HG03060 (cell line): ENCODE measurements around the gene ZBTB11.
A peak's percentile ranks its signal among the peaks of the same experiment; 100 is the strongest.
"Not testable (repeated sequence)": the region's sequence is repeated elsewhere in the genome, so short reads cannot be mapped to it uniquely, and the experiment has no call there.

ENCODE experiments used
- ATAC-seq: cut with Tn5 transposase; IDR thresholded peaks from one replicate; pipeline ENCODE4 v1.9.1; 2021; ENCODE audit warnings: low read depth, moderate number of reproducible peaks; ENCODE audit not compliant: unreplicated experiment

The ZBTB11 gene, protein sequence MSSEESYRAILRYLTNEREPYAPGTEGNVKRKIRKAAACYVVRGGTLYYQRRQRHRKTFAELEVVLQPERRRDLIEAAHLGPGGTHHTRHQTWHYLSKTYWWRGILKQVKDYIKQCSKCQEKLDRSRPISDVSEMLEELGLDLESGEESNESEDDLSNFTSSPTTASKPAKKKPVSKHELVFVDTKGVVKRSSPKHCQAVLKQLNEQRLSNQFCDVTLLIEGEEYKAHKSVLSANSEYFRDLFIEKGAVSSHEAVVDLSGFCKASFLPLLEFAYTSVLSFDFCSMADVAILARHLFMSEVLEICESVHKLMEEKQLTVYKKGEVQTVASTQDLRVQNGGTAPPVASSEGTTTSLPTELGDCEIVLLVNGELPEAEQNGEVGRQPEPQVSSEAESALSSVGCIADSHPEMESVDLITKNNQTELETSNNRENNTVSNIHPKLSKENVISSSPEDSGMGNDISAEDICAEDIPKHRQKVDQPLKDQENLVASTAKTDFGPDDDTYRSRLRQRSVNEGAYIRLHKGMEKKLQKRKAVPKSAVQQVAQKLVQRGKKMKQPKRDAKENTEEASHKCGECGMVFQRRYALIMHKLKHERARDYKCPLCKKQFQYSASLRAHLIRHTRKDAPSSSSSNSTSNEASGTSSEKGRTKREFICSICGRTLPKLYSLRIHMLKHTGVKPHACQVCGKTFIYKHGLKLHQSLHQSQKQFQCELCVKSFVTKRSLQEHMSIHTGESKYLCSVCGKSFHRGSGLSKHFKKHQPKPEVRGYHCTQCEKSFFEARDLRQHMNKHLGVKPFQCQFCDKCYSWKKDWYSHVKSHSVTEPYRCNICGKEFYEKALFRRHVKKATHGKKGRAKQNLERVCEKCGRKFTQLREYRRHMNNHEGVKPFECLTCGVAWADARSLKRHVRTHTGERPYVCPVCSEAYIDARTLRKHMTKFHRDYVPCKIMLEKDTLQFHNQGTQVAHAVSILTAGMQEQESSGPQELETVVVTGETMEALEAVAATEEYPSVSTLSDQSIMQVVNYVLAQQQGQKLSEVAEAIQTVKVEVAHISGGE

GRCh38 chr3:101676765-101677435, at the start of gene ZBTB11:
TSS of gene ZBTB11 (minus strand) at chr3:101677132. CDS start at chr3:101676914, 218 bp downstream.
- peak; percentile 78 for ATAC-seq

- no peak for ATAC-seq
Observed at GRCh38 chr3:101725890-101726275, 49.0 kb upstream of the ZBTB11 start.

DNA sequence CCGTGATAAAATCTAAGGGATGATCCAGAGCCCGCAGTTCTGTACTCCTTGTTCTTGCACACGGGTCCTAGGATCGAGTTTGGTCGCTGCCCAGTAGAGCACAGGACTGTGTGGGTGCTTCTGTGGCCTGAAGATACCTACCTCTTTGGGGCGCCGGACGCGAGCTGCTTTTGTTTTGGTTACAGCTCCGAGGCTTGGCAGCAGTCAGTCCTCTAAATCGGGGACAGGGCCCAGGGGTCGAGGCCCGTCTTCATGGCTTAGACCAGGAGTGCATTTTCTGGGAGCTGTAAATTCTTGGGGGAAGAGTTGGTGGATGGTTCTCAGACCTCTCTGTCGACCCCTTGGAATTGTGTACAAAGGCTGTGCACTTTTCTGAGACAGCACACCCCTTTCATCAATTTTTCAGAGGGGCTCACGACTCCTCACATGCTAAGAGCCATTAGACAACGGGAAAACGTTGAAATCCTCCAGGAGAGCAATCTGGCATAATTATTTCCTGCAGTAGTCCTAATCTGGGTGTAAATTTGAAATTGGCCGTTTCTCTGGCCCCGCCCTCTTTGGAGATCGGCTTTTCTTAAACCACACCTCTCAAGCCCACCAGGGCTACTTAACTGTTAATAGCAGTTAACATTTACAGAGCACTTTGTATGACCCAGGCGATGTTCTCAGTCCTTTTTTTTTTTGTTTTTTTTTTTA, 48.4 kb upstream of the ZBTB11 start:
- no peak for ATAC-seq

- ATAC-seq = peak; percentile 67
Observed at GRCh38 chr3:101724329-101725193, 47.6 kb upstream of the ZBTB11 start, which contains the start of gene CEP97. TSS of gene CEP97 (plus strand) at chr3:101724614. CDS start at chr3:101724677, 63 bp downstream.

DNA sequence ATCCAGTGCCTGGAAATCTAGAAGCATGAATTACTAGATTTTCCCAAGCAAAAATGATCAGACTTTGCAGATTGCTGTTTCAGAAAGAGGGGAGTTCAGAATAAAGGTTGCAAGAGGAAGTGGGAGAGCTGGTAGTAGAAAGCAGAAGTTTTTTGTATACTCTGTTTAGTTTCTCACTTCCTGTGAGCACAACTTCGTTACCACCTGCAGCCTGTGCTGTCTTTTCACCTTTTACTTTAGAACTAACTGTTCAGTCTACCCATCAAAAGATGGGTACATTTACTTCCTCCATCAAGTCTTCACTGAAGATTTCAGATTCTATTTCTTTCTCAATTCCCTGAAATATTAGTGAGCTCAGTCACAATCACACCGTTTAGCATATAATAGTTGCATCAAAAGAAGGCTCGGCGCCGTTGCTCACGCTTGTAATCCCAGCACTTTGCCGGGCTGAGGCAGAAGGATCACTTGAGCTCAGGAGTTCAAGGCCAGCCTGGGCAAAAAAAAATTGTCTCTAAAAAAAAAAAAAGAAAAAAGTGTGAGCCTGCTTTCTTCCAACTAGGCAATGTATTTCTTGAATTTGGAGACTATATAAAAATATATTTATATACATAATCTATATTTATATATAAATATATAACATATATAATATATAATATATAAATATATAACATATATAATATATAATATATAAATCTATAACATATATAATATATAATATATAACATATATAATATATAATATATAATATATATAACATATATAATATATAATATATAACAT, 45.7 kb upstream of the ZBTB11 start:
- ATAC-seq = peak; percentile 65

DNA sequence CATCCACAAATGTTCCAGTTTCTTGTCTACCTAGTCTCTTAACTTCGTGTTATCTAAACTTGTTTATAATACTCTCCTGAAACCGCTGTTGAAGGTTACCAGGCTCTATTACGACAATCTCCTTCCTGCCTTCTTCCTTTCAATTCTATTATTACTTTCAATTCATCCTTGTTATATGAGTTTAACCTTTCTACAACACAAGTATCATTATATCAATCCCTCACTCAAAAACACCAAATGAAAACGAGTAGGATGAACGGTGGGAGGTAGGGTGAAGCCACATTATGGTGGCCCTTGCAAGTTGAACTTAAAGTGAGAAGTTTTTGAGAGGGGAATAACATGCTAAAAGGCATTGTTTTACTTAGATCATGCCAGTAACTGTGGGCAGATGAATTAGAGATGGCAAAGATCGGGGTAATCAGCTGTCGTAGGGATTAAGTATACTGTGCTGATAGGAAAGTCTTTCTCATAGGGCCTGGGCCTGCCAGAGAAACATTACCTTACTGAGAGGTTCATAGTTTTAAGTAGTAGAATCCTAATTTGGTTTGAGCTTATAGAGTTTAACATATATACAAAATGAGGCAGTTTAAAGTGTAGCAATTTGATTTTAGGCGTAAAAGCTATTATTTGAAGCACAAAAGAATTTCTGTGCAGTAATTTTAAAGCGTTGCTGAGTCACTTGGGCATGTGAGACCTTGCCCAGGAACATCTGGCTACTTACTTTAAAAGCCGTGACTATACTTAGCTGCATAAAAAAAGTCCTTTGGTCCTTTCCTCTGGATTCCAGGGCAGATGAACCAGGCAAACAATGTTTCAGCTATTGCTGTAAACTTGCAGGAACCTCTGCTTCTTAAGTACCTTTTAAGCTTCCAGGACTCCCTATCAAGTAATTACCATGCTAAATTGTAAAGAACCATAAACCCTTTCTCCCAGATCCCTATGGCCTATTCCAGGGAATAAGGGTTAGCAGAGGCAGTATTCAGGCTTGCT, 44.2 kb upstream of the ZBTB11 start:
- ATAC-seq = no peak

DNA sequence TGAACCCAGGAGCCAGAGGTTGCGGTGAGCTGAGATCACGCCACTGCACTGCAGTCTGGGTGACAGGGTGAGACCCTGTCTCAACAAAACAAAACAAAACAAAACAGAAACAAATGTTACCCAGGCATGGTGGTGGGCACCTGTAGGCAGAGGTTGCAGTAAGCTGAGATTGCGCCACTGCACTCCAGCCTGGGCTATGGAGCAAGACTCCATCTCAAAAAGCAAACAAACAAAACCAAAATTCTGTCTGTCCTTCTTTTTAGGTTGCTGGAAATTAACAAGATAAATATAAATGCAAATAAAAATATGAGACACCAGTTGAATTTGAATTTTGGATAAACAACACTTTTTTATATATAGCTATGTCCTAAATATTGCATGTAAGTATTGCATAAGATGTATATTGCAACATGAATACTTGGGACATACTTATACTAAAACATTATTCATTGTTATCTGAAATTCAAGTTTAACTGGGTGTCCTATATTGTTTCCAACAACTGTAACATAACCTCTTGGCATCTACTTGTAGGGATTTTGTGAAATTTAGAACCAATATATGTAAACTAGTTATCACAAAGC, 42.8 kb upstream of the ZBTB11 start:
- ATAC-seq = no peak

DNA sequence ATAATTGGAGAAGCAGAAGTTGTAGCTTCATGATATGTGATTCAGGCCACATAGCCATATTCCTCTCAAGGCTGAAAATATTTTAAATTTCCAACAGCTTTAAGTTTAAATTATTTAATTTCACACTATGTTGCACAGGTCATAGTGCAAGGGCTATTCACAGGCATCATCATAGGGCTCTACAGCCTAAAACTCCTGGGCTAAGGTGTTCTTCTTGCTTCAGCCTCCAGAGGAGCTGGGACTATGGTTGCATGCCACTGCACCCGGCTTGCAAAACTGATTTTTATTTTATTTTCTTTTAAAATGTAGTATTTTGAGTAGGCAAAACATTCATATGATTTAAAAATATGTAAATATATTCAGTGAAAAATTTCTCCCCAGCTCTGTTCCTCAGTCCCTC, 41.5 kb upstream of the ZBTB11 start:
- no peak for ATAC-seq

DNA sequence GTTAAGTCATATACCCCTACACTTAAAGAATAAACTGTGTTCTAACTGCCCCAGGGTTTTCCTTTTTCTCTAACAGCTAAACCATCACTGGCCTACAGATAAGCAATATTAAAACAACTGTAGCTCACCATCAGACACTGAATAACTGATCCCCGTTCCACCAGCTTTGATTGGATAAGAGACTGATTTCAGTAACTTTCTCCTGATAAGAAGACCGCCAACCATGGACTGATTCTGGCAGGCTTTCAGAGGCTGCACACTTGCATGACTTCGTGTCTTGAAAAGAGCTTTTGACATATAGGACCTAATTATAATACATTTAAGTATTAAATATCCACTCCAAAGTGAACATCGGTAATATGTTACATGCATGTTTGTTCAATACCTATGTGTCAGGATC, 32.2 kb upstream of the ZBTB11 start:
- ATAC-seq = no peak

- not testable (repeated sequence) for ATAC-seq
Observed at GRCh38 chr3:101704639-101705038, 27.7 kb upstream of the ZBTB11 start.

GRCh38 chr3:101703169-101703568, 26.2 kb upstream of the ZBTB11 start:
- no peak for ATAC-seq

- no peak for ATAC-seq
Observed at GRCh38 chr3:101702726-101703125, 25.8 kb upstream of the ZBTB11 start.

DNA sequence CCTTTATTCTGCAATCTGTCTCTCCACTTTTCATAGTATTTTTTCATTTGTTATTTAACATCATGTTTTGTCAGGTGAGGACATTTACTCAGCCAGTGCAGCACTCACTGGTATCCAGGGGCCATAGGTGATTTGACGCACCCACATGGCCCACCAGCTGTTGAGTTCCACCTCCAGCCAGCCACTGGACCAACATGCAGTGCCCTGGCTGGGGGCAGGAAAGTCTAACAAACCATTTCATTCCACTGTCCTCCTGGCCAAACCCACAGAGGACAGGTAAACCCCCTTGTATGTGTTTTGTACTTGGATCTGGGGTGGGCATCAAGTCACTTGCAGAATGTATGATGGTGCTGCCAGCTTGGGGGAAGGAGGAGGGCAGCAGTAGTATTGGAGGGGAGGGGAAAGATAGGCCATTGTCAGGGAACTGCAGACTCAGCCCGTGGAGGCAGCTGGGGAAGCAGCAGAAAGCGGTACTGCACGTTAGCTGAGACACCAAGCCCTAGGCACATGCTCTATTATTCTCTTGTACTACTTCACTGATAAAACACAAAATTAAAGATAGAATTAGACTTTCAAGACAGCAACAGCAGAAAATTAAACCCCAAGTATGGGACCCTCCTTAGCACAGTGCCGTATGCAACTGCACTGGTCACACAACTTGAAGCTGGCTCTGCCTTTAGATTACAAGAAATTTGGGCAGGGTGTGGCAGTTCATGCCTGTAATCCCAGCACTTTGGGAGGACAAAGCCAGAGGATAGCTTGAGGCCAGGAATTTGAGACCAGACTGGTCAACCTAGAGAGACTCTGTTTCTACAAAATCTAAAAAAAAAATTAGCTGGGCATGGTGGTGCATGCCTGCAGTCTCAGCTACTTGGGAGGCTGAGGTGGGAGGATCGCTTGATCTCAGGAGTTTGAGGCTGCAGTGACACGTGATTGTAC, 25.0 kb upstream of the ZBTB11 start:
- no peak for ATAC-seq

- no peak for ATAC-seq
Observed at GRCh38 chr3:101695779-101696372, 18.9 kb upstream of the ZBTB11 start.

DNA sequence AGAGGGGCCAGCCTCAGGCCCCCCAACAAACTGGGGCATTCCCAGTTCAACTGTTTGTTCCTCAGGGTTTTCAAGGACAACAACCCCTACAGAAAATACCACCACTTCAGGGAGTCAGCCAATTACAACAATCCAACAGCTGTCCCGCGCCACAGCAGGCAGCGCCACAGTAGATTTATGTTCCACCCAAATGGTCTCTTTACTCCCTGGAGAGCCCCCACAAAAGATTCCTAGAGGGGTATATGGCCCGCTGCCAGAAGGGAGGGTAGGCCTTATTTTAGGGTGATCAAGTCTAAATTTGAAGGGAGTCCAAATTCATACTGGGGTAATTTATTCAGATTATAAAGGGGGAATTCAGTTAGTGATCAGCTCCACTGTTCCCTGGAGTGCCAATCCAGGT, 17.9 kb upstream of the ZBTB11 start:
- ATAC-seq = not testable (repeated sequence)
